Stimulated activated CD4-positive, alpha-beta T cell treated with anti-CD3 and anti-CD28 coated beads, Interleukin-2, amount 100 ng/mL, for 48 hours (primary cell): Measurements from ENCODE around the gene SLC30A5.

Source experiments
- DNase-seq, 2 donors: peaks; one replicate each; pipeline ENCODE4 v3.0.0-alpha.2; 2020

SLC30A5 gene

DNA sequence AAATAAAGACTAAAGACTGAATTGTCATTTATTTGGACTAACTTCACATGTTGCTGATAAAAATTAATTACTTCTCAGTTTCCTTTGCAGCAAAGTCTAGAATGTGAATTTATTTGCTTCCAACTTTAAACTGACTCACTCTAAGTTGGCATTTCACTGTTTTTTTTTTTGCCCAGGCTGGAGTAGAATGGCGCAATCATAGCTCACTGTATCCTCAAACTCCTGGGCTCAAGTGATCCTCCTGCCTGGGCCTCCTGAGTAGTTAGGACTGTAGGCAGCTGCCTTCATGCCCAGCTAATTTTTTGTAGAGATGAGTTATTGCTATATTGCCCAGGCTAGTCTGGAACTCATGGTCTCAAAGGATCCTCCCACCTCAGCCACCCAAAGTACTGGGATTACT lies 76.7 kb downstream of the SLC30A5 start:
- no peak for DNase-seq

- no peak for DNase-seq
These were observed 77.2 kb downstream of the SLC30A5 start for GRCh38 chr5:69170969-69171368.
